ENCODE measurements around the gene TNFRSF12A. TPM values are rescaled to one million over a fixed set of nuclear protein-coding genes. Genes with fewer than 3 reads are reported as not detected.

Gene TNFRSF12A
- total and polyA plus RNA-seq, 2 of the 13 experiments (the other 11 are each of a cell fraction or from before 2014, with no cell fraction given), result 61.9 to 66.0 TPM

GRCh38 chr16:3065742-3066439 lies 45.7 kb downstream of the TNFRSF12A start (continued):
- TF ChIP-seq ZNF770 (CRISPR knock-in tag; IDR thresholded peaks at IDR 0.05), result no peak
- TF ChIP-seq SNAI1 (CRISPR knock-in tag; IDR thresholded peaks at IDR 0.05; ENCODE audit: borderline replicate concordance), result 0 out of 2 replicates have a peak, but pooled peaks have one; percentile 20
- peak; percentile 12; the same call in 1 of the 2 replicates for TF ChIP-seq NKX3-1 (CRISPR knock-in tag; IDR thresholded peaks at IDR 0.05)
- 0 out of 2 replicates have a peak, but pooled peaks have one; percentile 12 for TF ChIP-seq HNF1B (CRISPR knock-in tag; IDR thresholded peaks at IDR 0.05)
- TF ChIP-seq ZFP90 (CRISPR knock-in tag; IDR thresholded peaks at IDR 0.05; ENCODE audit: borderline replicate concordance), result peak; percentile 2; the same call in 1 of the 2 replicates
- 0 out of 2 replicates have a peak, but pooled peaks have one; percentile 12 for TF ChIP-seq HINFP (CRISPR knock-in tag; IDR thresholded peaks at IDR 0.05; ENCODE audit: low read depth)
- TF ChIP-seq MYC (CRISPR knock-in tag; IDR thresholded peaks at IDR 0.05; ENCODE audit: borderline replicate concordance), result peak; percentile 58; the same call in 1 of the 2 replicates
- TF ChIP-seq CSRNP1 (CRISPR knock-in tag; IDR thresholded peaks at IDR 0.05), result 0 out of 2 replicates have a peak, but pooled peaks have one; percentile 6
- 0 out of 2 replicates have a peak, but pooled peaks have one; percentile 3 for TF ChIP-seq ZNF317 (CRISPR knock-in tag; IDR thresholded peaks at IDR 0.05)
- 0 out of 2 replicates have a peak, but pooled peaks have one; percentile 12 for TF ChIP-seq ZNF670 (CRISPR knock-in tag; IDR thresholded peaks at IDR 0.05; ENCODE audit: borderline replicate concordance)
- 0 out of 2 replicates have a peak, but pooled peaks have one; percentile 30 for TF ChIP-seq HOXA5 (CRISPR knock-in tag; IDR thresholded peaks at IDR 0.05)
- TF ChIP-seq ZNF101 (CRISPR knock-in tag; IDR thresholded peaks at IDR 0.05; ENCODE audit: borderline replicate concordance, low read depth), result peak; percentile 23; the same call in 1 of the 2 replicates
- peak; percentile 59; the same call in 1 of the 2 replicates for TF ChIP-seq ZFY (CRISPR knock-in tag; IDR thresholded peaks at IDR 0.05)
- peak; percentile 3; the same call in 1 of the 2 replicates for TF ChIP-seq JUNB (CRISPR knock-in tag; IDR thresholded peaks at IDR 0.05; ENCODE audit: borderline replicate concordance)
- peak; percentile 27; the same call in 1 of the 2 replicates for TF ChIP-seq HOXA3 (CRISPR knock-in tag; IDR thresholded peaks at IDR 0.05)
- no peak for TF ChIP-seq GZF1 (CRISPR knock-in tag; IDR thresholded peaks at IDR 0.05)
- TF ChIP-seq ZSCAN25 (CRISPR knock-in tag; IDR thresholded peaks at IDR 0.05), result peak; percentile 72; the same call in 1 of the 2 replicates
- TF ChIP-seq ZNF10 (CRISPR knock-in tag; IDR thresholded peaks at IDR 0.05; ENCODE audit: borderline replicate concordance, low read depth), result no peak
- 0 out of 2 replicates have a peak, but pooled peaks have one; percentile 0 for TF ChIP-seq ZBTB39 (CRISPR knock-in tag; IDR thresholded peaks at IDR 0.05)

Data from HepG2 (cell line).